GM19099 (cell line): Measurements from ENCODE around the gene NOP9.

Experiments used
- POLR2A ChIP-seq: IDR thresholded peaks from 3 replicates; pipeline ENCODE4 v1.6.1; 2011; ENCODE audit warnings: low read depth; ENCODE audit not compliant: insufficient read length; ENCODE audit errors: extremely low read depth

NOP9 gene

GRCh38 chr14:24316597-24316950 is 16.9 kb downstream of the NOP9 start:
- TF ChIP-seq POLR2A: no peak

DNA sequence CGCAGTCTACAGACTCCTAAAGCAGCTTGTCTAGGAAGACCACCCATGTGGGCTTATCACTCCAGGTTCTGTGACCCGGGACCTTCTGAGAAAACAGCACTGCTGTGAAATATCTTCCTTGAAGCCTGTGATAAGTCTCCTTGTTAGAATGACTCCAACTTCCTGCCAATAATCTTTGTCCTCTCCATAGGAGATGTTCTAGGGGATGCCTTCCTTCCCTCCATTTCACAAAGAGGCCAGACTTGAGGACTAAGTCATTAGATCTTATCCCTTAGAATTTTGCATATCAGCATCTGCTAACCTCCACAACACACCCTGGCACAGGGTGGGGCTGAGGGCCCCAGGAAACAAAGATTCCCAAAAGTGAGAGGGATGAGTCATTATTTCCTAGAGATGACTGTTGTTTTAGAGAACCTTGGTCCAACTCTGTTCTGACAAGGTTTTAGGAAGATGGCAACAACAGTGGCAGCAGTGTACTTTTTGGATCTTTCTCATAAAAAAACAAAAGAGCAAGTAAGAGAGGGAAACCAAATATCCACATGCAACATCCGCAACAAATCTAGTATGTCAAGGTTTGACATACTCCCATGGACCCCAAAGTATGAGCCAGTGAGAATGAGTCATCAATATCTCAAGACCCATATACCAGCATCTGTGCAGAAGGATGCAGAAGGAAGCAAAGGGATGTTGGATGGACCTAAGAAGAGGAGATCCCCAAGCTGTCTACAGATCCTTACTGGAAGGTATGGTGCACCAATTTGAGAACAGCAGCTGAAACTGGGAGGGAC is 17.7 kb downstream of the NOP9 start:
- TF ChIP-seq POLR2A: no peak

- TF ChIP-seq POLR2A: no peak
Measured at GRCh38 chr14:24321212-24321975, 21.7 kb downstream of the NOP9 start.

- TF ChIP-seq POLR2A: no peak
Measured at GRCh38 chr14:24322672-24323071, 23.0 kb downstream of the NOP9 start.

- TF ChIP-seq POLR2A: no peak
Measured at GRCh38 chr14:24323341-24323740, 23.7 kb downstream of the NOP9 start.

DNA sequence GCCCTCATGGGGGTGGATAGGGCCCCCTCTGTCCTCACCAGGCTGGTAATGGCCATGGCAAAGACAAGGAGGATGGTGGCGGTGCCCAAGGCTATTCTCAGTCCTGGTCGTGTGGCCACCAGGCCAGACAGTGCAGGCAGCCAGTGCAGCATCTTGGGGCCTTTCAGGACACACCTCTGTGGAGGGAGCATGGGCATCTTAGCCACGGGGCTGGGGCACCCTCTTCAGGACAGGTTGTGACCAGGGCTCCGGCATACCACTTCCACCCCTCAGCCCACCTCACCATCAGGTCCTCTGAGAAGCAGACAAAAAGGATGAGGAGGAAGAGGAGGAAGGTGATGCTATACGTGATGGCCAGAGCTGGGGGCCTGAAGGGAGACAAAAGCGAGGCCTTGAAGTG is 24.4 kb downstream of the NOP9 start:
- no peak for TF ChIP-seq POLR2A

DNA sequence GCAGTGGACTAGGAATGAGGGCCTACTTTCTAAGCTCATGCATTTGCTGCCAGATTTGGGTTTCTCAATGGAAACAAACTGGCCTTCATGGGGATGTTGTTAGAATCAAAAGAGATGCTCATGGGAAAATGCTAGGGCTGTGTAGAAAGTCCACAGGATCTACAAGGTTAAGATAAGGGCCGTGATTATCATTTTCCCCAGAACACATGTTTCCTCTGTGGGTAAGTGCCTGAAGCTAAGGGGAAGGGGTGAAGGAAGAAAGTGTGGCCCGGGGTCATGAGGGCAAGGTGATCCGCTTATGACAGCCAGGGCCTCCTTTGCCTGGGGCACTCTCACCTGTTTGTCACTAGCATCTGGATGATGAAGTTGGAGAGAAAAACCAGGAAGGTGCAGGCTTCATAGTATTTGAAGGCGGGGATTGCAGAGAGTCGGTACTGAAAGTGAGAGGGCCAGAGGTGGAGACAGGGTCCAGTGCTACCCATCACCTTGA is 25.4 kb downstream of the NOP9 start:
- no peak for TF ChIP-seq POLR2A

DNA sequence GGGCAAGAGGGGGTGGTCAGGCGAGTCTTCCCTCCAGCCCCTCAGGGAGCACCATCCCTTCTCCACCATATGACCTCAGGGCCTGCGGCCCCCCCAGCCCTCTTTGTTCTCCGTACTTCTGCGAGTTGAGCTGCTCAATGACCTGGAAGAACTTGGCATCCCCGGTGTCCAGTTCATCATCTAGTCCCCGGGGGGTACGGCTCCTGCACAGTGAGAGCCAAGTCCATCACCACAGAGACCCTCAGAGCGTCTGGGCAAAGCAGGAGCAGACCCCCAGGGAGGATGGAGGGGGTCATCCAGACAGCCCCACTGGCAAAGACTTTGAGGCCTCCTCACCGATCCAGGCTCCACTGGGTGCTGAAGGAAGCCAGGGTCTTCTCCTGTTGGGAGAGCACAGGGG is 26.3 kb downstream of the NOP9 start:
- no peak for TF ChIP-seq POLR2A

GRCh38 chr14:24327303-24327702 is 27.7 kb downstream of the NOP9 start:
- no peak for TF ChIP-seq POLR2A

- TF ChIP-seq POLR2A: no peak
Measured at GRCh38 chr14:24329073-24329663, 29.5 kb downstream of the NOP9 start.

- no peak for TF ChIP-seq POLR2A
Measured at GRCh38 chr14:24329736-24330135, 30.1 kb downstream of the NOP9 start.

- no peak for TF ChIP-seq POLR2A
Measured at GRCh38 chr14:24330973-24331674, 31.5 kb downstream of the NOP9 start.

DNA sequence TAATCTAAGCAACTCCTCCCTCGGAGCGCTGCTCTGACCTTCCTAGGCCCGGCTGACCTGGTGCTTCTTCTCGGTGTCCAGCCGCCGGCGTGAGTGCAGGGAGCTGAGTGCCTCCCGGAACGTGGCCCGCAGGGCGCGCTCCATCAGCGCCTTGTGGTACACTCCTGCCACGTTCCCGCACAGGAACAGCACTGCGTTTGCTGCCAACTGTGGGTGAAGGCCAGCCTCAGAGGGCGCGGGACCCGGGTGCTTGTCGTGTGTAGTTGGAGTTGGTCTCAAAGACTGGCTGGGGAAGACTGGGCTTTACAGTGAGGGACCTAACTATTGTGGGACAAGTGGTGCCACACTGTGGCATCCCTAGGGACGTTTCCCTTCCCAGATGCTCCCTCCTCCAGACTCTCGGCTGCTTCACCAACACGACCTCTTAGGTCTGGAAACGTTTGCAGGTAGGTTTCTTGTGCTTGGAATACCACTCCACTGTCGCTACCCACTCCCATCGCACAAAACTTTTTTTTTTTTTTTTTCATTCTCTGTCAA is 32.1 kb downstream of the NOP9 start:
- TF ChIP-seq POLR2A: no peak

DNA sequence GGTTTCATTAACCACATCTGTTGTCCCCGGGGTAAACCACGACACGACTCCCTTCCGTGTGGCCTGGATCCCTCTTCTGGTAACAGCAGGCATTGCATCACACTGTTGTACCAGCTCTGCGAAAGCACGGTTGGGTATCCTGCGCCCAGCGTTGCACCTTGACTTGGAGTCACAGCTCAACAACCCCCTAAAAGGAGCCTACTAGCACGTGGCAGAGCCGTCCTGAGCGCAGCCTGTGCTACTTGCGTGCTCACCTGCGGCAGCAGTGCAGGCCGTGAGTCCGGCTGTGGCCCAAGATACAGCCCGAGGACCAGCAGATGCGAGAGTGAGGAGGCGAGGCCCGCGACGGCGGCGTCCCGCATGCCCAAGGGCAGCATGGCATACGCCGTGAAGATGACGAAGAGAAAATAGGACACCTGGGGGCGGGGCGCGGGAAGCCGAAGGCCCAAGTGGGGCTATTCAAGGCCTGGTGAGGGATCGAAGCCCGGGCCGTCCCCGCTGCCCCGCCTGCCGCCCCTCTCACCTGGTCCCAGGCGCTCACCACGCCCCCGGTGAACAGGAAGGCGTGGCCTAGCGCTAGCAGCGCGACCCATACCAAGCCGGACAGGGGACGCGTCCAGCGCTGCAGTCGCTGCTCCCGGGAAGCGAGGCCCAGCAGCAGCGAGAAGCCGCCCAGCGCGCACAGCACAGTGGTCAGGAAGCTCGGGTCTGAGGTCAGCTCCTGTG is 32.8 kb downstream of the NOP9 start:
- TF ChIP-seq POLR2A: no peak
